Measurements from ENCODE around the gene SLC11A2. TPM values are rescaled to one million over a fixed set of nuclear protein-coding genes. Genes with fewer than 3 reads are reported as not detected.
A peak's percentile ranks its signal among the peaks of the same experiment; 100 is the strongest.

SLC11A2 gene
- total and polyA plus RNA-seq, 2 of the 8 experiments (the other 6 are each of a cell fraction or from before 2014, with no cell fraction given), result 55.0 to 61.5 TPM

DNA sequence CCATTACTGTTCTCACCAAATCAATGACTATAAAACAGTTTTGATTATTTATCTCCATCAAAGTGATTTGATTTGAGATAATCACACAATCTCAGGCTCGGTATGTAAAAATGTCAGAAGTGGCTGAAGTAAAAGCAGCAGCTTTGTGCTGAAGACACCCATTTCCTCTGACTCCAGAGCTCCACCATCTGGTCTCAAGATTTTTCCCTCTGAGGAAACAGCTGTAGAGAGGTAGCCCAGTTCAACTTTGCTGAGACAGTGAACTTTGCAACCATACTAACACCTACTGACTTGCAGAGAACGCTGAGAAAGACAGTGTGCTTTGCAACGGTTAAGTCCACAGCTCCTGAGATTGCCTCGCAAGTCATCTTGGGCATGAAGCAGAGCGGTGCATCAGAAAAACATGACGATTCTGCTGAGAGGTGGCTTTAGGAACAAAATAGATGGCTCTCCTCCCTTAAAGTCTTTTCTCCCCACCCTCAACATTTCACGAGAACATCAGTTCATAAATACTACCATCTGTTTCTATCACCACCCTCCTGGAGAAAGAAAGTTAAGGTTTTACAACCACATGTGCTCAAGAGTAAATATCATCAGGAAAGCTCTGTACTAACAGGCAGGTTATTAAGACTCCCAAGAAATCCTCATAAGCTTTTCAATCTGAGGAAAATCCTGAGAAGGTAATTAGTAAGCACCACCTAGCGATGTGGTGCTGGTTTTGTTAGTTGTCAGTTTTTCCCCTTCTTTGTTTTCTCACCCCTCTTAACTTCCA is 39.0 kb downstream of the SLC11A2 start:
- Histone ChIP-seq H2BK12ac (ENCODE audit: low read depth, low read length) (no peak overlapping the region), H4K91ac (replicated peaks; ENCODE audit: insufficient read length, low read length) (no peak overlapping the region), H4K20me1 (replicated peaks in 1 of 2; ENCODE audit: control insufficient read depth in 1 of 2, insufficient read depth in 2 of 2, low read length in 2 of 2) (peaks cover 0 to 2% of the 10 kb centered on the region in 2 experiments), H3K79me2 (ENCODE audit: control insufficient read depth in 1 of 2, insufficient read depth in 2 of 2, low read length in 2 of 2) (no peaks in the 10 kb centered on the region), H3K9ac (replicated peaks in 1 of 4; ENCODE audit: extremely low read depth in 1 of 4, low read depth in 3 of 4, low read length in 3 of 4) (no peak overlapping the region), H3K56ac (replicated peaks; ENCODE audit: insufficient read length, low read depth, low read length) (no peak overlapping the region), H4K5ac (ENCODE audit: insufficient read length, low read depth, low read length) (no peak overlapping the region), H3K4me2 (ENCODE audit: insufficient read depth in 1 of 2, low read depth in 2 of 2, low read length in 2 of 2) (no peak overlapping the region), H2AFZ (ENCODE audit: low read length) (no peak overlapping the region), H2AK5ac (ENCODE audit: low read depth, low read length) (no peak overlapping the region), H4K8ac (ENCODE audit: extremely low read depth, insufficient read depth, low read length) (no peak overlapping the region), H2BK15ac (ENCODE audit: low read length) (no peak overlapping the region), H3K14ac (ENCODE audit: insufficient read length) (no peak overlapping the region), H3K4me1 (replicated peaks in 1 of 4; ENCODE audit: control insufficient read depth in 3 of 4, insufficient read depth in 4 of 4, low read length in 3 of 4) (no peaks in the 10 kb centered on the region; a peak in 1 of 7 replicates), H3K36me3 (ENCODE audit: control insufficient read depth in 2 of 4, insufficient read depth in 4 of 4, low read length in 3 of 4) (peaks cover 13 to 39% (median 25%) of the 10 kb centered on the region in 4 experiments), H3K27ac (ENCODE audit: low read depth, low read length) (no peak overlapping the region), H3K4me3 (ENCODE audit: extremely low read depth in 1 of 4, insufficient read depth in 2 of 4, low read depth in 3 of 4, low read length in 4 of 4) (no peak overlapping the region), H3K4ac (replicated peaks; ENCODE audit: insufficient read length, low read depth, low read length) (no peak overlapping the region), H3K27me3 (replicated peaks in 1 of 4; ENCODE audit: control insufficient read depth in 3 of 4, extremely low read depth in 1 of 4, insufficient read depth in 3 of 4, low read length in 3 of 4) (no peaks in the 10 kb centered on the region), H3K23me2 (ENCODE audit: low read depth, low read length) (no peaks in the 10 kb centered on the region), H3K9me3 (ENCODE audit: insufficient read depth in 2 of 2, low read depth in 1 of 2, low read length in 1 of 2) (no peaks in the 10 kb centered on the region), H2BK5ac (ENCODE audit: low read depth, low read length) (no peak overlapping the region), H2BK20ac (ENCODE audit: low read length) (no peak overlapping the region), H3K23ac (ENCODE audit: insufficient read length) (no peak overlapping the region), H2BK120ac (replicated peaks; ENCODE audit: low read depth, low read length) (no peak overlapping the region), H3K18ac (ENCODE audit: extremely low read depth, low read length) (no peak overlapping the region), H3K79me1 (ENCODE audit: low read depth, low read length) (no peaks in the 10 kb centered on the region)
- ChIA-PET POLR2A (ENCODE audit: partially characterized antibody) (interaction anchor here (0.6 to 1.8 kb wide), 7 partner anchors 18 to 1971 kb away, joined by 3 to 5 read pairs (median 3); partner anchors contain the start of gene CSRNP2), CTCF (ENCODE audit: partially characterized antibody) (interaction anchor here (0.7 to 7.0 kb wide), 32 partner anchors 8 to 363 kb away, joined by 3 to 89 read pairs (median 5); partner anchors contain the start of genes SLC11A2 and TMPRSS12)
- peak; percentile 81 for FAIRE-seq
- 66% methylated on average over 8 of the region's 8 CpGs; no CpG with 5 or more reads in 1 of the 2 experiments for WGBS, 2 experiments (ENCODE audit: extremely low coverage in 1 of 2, insufficient coverage in 1 of 2, insufficient read length in 1 of 2, insufficient replicate concordance in 2 of 2, low coverage in 1 of 2, low lambda C conversion rate in 2 of 2, missing lambda C conversion rate in 1 of 2)
- no peak for DNase-seq (ENCODE audit: low read depth in 1 of 2, low spot score in 2 of 2)
- TF ChIP-seq JUN (IDR thresholded peaks at IDR 0.05; ENCODE audit: low read depth, low read length), result no peak
- no peak for TF ChIP-seq SIX5 (IDR thresholded peaks at IDR 0.05; ENCODE audit: low read depth, low read length)
- peak in 2 of 3 experiments; percentile 72 to 81; a peak in 3 of 4 replicates for TF ChIP-seq CTCF (IDR thresholded peaks at IDR 0.05; ENCODE audit: control extremely low read depth in 1 of 3, insufficient read depth in 1 of 3, low read depth in 1 of 3, low read length in 3 of 3)
- TF ChIP-seq, protein P1, sequence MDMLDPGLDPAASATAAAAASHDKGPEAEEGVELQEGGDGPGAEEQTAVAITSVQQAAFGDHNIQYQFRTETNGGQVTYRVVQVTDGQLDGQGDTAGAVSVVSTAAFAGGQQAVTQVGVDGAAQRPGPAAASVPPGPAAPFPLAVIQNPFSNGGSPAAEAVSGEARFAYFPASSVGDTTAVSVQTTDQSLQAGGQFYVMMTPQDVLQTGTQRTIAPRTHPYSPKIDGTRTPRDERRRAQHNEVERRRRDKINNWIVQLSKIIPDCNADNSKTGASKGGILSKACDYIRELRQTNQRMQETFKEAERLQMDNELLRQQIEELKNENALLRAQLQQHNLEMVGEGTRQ (IDR thresholded peaks at IDR 0.05; ENCODE audit: low read length), result no peak
- TF ChIP-seq NRF1 (IDR thresholded peaks at IDR 0.05; ENCODE audit: low read depth, low read length), result no peak
- no peak for TF ChIP-seq PHF8 (conservative IDR thresholded peaks at IDR 0.05; ENCODE audit: low read depth, low read length)
- TF ChIP-seq EP300 (IDR thresholded peaks at IDR 0.05; ENCODE audit: borderline replicate concordance in 1 of 2, low read depth in 2 of 2, low read length in 2 of 2), result no peak
- TF ChIP-seq CHD2 (IDR thresholded peaks at IDR 0.05; ENCODE audit: low read length), result no peak

Measured in H1 (cell line).